ENCODE results near the gene RANGAP1.

GRCh38 chr22:41217553-41218157, 68.3 kb downstream of the RANGAP1 start:
- TF ChIP-seq POLR2A (IDR thresholded peaks at IDR 0.05) (no peak), EP300 (IDR thresholded peaks at IDR 0.05) (no peak)
- TF ChIP-seq, protein P1, sequence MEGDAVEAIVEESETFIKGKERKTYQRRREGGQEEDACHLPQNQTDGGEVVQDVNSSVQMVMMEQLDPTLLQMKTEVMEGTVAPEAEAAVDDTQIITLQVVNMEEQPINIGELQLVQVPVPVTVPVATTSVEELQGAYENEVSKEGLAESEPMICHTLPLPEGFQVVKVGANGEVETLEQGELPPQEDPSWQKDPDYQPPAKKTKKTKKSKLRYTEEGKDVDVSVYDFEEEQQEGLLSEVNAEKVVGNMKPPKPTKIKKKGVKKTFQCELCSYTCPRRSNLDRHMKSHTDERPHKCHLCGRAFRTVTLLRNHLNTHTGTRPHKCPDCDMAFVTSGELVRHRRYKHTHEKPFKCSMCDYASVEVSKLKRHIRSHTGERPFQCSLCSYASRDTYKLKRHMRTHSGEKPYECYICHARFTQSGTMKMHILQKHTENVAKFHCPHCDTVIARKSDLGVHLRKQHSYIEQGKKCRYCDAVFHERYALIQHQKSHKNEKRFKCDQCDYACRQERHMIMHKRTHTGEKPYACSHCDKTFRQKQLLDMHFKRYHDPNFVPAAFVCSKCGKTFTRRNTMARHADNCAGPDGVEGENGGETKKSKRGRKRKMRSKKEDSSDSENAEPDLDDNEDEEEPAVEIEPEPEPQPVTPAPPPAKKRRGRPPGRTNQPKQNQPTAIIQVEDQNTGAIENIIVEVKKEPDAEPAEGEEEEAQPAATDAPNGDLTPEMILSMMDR (IDR thresholded peaks at IDR 0.05), result no peak
